HepG2 (cell line): ENCODE results near the gene SCAF4. TPM values are rescaled to one million over a fixed set of nuclear protein-coding genes. Genes with fewer than 3 reads are reported as not detected.

ENCODE experiments used
- CREM ChIP-seq, 2 experiments: sonication (generic) in 1 of 2; formaldehyde crosslinking in 1 of 2; IDR thresholded peaks; 2 replicates each; pipeline versions ENCODE4 v1.4.0 to v1.6.1; 2016 to 2020; ENCODE audit warnings: antibody characterized with exemption in 1 of 2, mild to moderate bottlenecking in 1 of 2, missing genetic modification reagents in 1 of 2
- EED ChIP-seq: sonication (generic); formaldehyde crosslinking; IDR thresholded peaks from 2 replicates; pipeline ENCODE4 v1.5.0; 2020; ENCODE audit warnings: mild to moderate bottlenecking, missing genetic modification reagents
- FOXA3 ChIP-seq: IDR thresholded peaks from 2 replicates; pipeline ENCODE4 v1.6.1; 2016; ENCODE audit warnings: missing genetic modification reagents, missing compliant biosample characterization
- NCOA2 ChIP-seq: sonication (generic); formaldehyde crosslinking; IDR thresholded peaks from 2 replicates; pipeline ENCODE4 v1.8.0; 2022; ENCODE audit warnings: inconsistent platforms
- NFIB ChIP-seq: sonication (generic); formaldehyde crosslinking; IDR thresholded peaks from 2 replicates; pipeline ENCODE4 v1.9.0; 2021; ENCODE audit warnings: missing genetic modification reagents, mild to moderate bottlenecking, borderline replicate concordance
- NFIC ChIP-seq: IDR thresholded peaks from 2 replicates; pipeline ENCODE4 v1.6.1; 2012; ENCODE audit warnings: mild to moderate bottlenecking, low read length, inconsistent platforms
- NFKBIZ ChIP-seq: IDR thresholded peaks from 2 replicates; pipeline ENCODE4 v1.6.1; 2018; ENCODE audit warnings: missing genetic modification reagents, missing compliant biosample characterization
- SIX1 ChIP-seq: sonication (generic); formaldehyde crosslinking; IDR thresholded peaks from 2 replicates; pipeline ENCODE4 v1.4.0; 2020; ENCODE audit warnings: missing genetic modification reagents, borderline replicate concordance
- SMC3 ChIP-seq: IDR thresholded peaks from 2 replicates; pipeline ENCODE4 v1.6.1; 2011; ENCODE audit warnings: low read length, improper control_type of control experiment
- SOX5 ChIP-seq: IDR thresholded peaks from 2 replicates; pipeline ENCODE4 v1.6.1; 2016; ENCODE audit warnings: borderline replicate concordance
- SP4 ChIP-seq: sonication (generic); formaldehyde crosslinking; IDR thresholded peaks from 2 replicates; pipeline ENCODE4 v1.8.1; 2023; ENCODE audit warnings: mild to moderate bottlenecking, missing genetic modification reagents
- SRSF9 ChIP-seq: fragments of 200-400 bp; formaldehyde crosslinking; IDR thresholded peaks from 2 replicates; pipeline ENCODE4 v1.6.1; 2018; ENCODE audit warnings: borderline replicate concordance, mild to moderate bottlenecking, low read depth, low read length; ENCODE audit not compliant: insufficient read depth, poor library complexity, severe bottlenecking
- TP53 ChIP-seq: sonication (generic); formaldehyde crosslinking; conservative IDR thresholded peaks from 2 replicates; pipeline ENCODE4 v1.4.0; 2020; ENCODE audit warnings: missing genetic modification reagents
- ZNF260 ChIP-seq: sonication (generic); formaldehyde crosslinking; IDR thresholded peaks from 2 replicates; pipeline ENCODE4 v1.4.0; 2020; ENCODE audit warnings: missing genetic modification reagents, low read depth, mild to moderate bottlenecking, borderline replicate concordance
- ZSCAN21 ChIP-seq: sonication (generic); formaldehyde crosslinking; IDR thresholded peaks from 2 replicates; pipeline ENCODE4 v1.8.0; 2022; ENCODE audit warnings: mild to moderate bottlenecking, missing genetic modification reagents, moderate library complexity, borderline replicate concordance
- polyA plus RNA-seq, 8 experiments: library from polyadenylated mRNA; depleted of rRNA in 3 of 8; stranded (reverse) in 7 of 8; unstranded in 1 of 8; fragments of >200 nt; fragmentation: Illumina TruSeq in 4 of 8; extraction: Trizol in 4 of 8; gene quantifications; 2 replicates each; pipeline versions ENCODE4 v1.2.1 to v1.2.3, GENCODE V29; 2011 to 2016; ENCODE audit warnings: low read depth in 4 of 8, missing spikeins in 1 of 8, mixed read lengths in 1 of 8; ENCODE audit not compliant: insufficient read depth in 1 of 8
- total RNA-seq, 5 experiments: library from RNA; depleted of rRNA; stranded (reverse); fragments of >200 nt; fragmentation: Illumina TruSeq; extraction: Trizol; gene quantifications; 2 replicates each; pipeline ENCODE4 v1.2.3, GENCODE V29; 2016; ENCODE audit warnings: low read depth in 1 of 5
- TF ChIP-seq, protein P1 (sequence below): sonication (generic); formaldehyde crosslinking; conservative IDR thresholded peaks from 2 replicates; pipeline ENCODE4 v1.4.0; 2020; ENCODE audit warnings: mild to moderate bottlenecking, missing genetic modification reagents, moderate library complexity
- TF ChIP-seq, protein P2 (sequence below): sonication (generic); formaldehyde crosslinking; IDR thresholded peaks from 2 replicates; pipeline ENCODE4 v1.4.0; 2020; ENCODE audit warnings: missing genetic modification reagents
- TF ChIP-seq, protein P3 (sequence below): sonication (generic); formaldehyde crosslinking; IDR thresholded peaks from 2 replicates; pipeline ENCODE4 v1.9.0; 2021; ENCODE audit warnings: missing genetic modification reagents, borderline replicate concordance
- TF ChIP-seq, protein P4 (sequence below): sonication (generic); formaldehyde crosslinking; IDR thresholded peaks from 2 replicates; pipeline ENCODE4 v1.5.1; 2020; ENCODE audit warnings: mild to moderate bottlenecking, missing genetic modification reagents

SCAF4 gene
- total and polyA plus RNA-seq, 2 of the 13 experiments (the other 11 are each of a cell fraction or from before 2014, with no cell fraction given): 9.1 to 11.5 TPM

DNA sequence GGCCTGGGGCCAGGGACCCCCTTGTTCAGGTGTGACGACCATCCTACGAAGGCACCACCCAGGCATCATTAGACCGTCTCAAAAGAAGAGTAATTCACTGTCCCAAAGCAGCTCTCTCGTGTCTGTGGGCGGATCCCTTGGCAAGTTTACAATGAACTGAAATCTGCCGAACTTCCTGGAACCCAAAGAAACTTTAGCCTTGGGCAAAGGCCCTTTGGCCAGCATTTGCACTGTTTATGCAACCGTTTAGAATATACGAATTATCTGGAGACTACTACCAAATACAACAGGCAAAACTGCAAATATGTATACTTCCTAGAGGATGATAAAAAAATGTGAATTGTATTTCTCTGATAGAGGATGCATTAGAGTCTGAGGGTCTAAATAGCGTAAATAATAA lies 73.9 kb downstream of the SCAF4 start (continued):
- TF ChIP-seq NFIC (peak; percentile 45; the same call in 1 of the 2 replicates), TP53 (no peak), SOX5 (CRISPR knock-in tag) (peak; percentile 17; the same call in 1 of the 2 replicates), SMC3 (no peak), NFKBIZ (CRISPR knock-in tag) (no peak), CREM (IDR thresholded peaks at IDR 0.05) (0 out of 2 replicates have a peak, but pooled peaks have one; percentile 28), CREM (CRISPR knock-in tag; IDR thresholded peaks at IDR 0.05) (no peak), SIX1 (no peak), NFIB (CRISPR knock-in tag) (no peak), ZNF260 (CRISPR knock-in tag) (no peak), SRSF9 (no peak), ZSCAN21 (CRISPR knock-in tag) (no peak), NCOA2 (CRISPR knock-in tag) (peak; percentile 44; the same call in 1 of the 2 replicates), FOXA3 (CRISPR knock-in tag) (peak; percentile 60), EED (CRISPR knock-in tag) (no peak), SP4 (CRISPR knock-in tag) (no peak)
- TF ChIP-seq, protein P1, sequence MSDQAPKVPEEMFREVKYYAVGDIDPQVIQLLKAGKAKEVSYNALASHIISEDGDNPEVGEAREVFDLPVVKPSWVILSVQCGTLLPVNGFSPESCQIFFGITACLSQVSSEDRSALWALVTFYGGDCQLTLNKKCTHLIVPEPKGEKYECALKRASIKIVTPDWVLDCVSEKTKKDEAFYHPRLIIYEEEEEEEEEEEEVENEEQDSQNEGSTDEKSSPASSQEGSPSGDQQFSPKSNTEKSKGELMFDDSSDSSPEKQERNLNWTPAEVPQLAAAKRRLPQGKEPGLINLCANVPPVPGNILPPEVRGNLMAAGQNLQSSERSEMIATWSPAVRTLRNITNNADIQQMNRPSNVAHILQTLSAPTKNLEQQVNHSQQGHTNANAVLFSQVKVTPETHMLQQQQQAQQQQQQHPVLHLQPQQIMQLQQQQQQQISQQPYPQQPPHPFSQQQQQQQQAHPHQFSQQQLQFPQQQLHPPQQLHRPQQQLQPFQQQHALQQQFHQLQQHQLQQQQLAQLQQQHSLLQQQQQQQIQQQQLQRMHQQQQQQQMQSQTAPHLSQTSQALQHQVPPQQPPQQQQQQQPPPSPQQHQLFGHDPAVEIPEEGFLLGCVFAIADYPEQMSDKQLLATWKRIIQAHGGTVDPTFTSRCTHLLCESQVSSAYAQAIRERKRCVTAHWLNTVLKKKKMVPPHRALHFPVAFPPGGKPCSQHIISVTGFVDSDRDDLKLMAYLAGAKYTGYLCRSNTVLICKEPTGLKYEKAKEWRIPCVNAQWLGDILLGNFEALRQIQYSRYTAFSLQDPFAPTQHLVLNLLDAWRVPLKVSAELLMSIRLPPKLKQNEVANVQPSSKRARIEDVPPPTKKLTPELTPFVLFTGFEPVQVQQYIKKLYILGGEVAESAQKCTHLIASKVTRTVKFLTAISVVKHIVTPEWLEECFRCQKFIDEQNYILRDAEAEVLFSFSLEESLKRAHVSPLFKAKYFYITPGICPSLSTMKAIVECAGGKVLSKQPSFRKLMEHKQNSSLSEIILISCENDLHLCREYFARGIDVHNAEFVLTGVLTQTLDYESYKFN (CRISPR knock-in tag): peak; percentile 73
- TF ChIP-seq, protein P2, sequence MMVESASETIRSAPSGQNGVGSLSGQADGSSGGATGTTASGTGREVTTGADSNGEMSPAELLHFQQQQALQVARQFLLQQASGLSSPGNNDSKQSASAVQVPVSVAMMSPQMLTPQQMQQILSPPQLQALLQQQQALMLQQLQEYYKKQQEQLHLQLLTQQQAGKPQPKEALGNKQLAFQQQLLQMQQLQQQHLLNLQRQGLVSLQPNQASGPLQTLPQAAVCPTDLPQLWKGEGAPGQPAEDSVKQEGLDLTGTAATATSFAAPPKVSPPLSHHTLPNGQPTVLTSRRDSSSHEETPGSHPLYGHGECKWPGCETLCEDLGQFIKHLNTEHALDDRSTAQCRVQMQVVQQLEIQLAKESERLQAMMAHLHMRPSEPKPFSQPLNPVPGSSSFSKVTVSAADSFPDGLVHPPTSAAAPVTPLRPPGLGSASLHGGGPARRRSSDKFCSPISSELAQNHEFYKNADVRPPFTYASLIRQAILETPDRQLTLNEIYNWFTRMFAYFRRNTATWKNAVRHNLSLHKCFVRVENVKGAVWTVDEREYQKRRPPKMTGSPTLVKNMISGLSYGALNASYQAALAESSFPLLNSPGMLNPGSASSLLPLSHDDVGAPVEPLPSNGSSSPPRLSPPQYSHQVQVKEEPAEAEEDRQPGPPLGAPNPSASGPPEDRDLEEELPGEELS: peak; percentile 51
- TF ChIP-seq, protein P3, sequence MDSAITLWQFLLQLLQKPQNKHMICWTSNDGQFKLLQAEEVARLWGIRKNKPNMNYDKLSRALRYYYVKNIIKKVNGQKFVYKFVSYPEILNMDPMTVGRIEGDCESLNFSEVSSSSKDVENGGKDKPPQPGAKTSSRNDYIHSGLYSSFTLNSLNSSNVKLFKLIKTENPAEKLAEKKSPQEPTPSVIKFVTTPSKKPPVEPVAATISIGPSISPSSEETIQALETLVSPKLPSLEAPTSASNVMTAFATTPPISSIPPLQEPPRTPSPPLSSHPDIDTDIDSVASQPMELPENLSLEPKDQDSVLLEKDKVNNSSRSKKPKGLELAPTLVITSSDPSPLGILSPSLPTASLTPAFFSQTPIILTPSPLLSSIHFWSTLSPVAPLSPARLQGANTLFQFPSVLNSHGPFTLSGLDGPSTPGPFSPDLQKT (CRISPR knock-in tag): no peak
- TF ChIP-seq, protein P4, sequence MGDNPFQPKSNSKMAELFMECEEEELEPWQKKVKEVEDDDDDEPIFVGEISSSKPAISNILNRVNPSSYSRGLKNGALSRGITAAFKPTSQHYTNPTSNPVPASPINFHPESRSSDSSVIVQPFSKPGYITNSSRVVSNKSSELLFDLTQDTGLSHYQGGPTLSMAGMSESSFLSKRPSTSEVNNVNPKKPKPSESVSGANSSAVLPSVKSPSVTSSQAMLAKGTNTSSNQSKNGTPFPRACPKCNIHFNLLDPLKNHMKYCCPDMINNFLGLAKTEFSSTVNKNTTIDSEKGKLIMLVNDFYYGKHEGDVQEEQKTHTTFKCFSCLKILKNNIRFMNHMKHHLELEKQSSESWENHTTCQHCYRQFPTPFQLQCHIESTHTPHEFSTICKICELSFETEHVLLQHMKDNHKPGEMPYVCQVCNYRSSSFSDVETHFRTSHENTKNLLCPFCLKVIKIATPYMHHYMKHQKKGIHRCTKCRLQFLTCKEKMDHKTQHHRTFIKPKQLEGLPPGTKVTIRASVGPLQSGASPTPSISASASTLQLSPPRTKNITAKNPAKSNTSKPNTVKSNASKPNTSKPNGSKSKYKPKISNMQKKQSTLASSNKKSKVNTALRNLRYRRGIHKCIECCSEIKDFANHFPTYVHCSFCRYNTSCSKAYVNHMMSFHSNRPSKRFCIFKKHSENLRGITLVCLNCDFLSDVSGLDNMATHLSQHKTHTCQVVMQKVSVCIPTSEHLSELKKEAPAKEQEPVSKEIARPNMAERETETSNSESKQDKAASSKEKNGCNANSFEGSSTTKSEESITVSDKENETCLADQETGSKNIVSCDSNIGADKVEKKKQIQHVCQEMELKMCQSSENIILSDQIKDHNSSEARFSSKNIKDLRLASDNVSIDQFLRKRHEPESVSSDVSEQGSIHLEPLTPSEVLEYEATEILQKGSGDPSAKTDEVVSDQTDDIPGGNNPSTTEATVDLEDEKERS (CRISPR knock-in tag): 0 out of 2 replicates have a peak, but pooled peaks have one; percentile 17
